ENCODE data around the gene CSNK1A1.

DNA sequence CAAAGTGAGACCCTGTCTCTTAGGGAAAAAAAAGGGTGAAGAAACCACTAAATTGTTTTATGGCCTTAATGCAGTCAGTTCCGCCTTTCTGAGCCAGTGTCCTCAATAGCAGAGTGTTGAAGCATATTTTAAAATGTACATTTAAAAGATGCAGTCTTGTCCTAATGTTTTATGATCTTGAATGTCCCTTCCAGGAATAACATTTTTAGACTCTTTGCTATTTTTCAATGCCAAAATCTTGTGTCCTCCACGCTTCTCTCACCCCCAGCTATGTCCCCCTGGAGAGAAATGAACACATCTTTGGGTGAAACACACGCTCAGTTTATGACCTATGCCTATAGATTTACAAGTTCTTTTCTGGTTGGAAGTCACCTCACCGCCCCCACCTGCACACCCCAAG lies 69.8 kb downstream of the CSNK1A1 start:
- TF ChIP-seq, protein P1, sequence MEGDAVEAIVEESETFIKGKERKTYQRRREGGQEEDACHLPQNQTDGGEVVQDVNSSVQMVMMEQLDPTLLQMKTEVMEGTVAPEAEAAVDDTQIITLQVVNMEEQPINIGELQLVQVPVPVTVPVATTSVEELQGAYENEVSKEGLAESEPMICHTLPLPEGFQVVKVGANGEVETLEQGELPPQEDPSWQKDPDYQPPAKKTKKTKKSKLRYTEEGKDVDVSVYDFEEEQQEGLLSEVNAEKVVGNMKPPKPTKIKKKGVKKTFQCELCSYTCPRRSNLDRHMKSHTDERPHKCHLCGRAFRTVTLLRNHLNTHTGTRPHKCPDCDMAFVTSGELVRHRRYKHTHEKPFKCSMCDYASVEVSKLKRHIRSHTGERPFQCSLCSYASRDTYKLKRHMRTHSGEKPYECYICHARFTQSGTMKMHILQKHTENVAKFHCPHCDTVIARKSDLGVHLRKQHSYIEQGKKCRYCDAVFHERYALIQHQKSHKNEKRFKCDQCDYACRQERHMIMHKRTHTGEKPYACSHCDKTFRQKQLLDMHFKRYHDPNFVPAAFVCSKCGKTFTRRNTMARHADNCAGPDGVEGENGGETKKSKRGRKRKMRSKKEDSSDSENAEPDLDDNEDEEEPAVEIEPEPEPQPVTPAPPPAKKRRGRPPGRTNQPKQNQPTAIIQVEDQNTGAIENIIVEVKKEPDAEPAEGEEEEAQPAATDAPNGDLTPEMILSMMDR (conservative IDR thresholded peaks at IDR 0.05; ENCODE audit: low read depth, low read length), result no peak
- TF ChIP-seq EZH2 (IDR thresholded peaks at IDR 0.05; ENCODE audit: borderline replicate concordance, low read depth, low read length, poor library complexity, severe bottlenecking), result no peak

Measured in A673 (cell line).